Measurements from ENCODE around the gene AIG1.
A peak's percentile ranks its signal among the peaks of the same experiment; 100 is the strongest.

The AIG1 gene

GRCh38 chr6:143097224-143097795 is 36.6 kb downstream of the AIG1 start:
- no peak for DNase-seq

DNA sequence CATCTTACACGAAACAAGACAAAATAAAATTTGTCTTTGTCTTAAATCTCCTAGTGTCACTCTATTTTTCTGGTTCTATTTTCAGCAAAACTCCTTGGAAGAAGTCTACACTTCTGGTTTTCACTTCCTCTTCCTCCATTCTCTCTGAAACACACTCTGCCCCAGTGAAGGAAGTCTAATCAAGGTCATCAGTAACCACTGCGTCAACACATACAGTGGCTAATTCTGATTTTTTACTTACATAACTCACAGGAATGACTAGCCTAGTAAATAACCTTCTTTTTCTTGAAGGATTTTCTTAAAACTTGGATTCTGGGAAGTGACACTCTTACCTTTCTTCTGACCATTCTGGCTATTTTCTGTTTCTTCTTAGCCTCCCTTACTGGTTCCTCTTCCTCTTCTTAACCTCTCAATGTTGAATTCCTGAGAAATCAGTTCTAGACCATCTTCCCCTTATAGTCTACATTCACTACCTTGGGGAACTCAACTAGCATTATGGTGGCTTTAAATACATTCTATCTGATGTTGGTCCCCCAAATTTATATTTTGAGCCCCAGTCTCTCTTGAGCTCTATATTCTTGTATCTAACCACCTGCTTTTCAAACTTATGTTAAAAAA is 37.5 kb downstream of the AIG1 start:
- DNase-seq = no peak

DNA sequence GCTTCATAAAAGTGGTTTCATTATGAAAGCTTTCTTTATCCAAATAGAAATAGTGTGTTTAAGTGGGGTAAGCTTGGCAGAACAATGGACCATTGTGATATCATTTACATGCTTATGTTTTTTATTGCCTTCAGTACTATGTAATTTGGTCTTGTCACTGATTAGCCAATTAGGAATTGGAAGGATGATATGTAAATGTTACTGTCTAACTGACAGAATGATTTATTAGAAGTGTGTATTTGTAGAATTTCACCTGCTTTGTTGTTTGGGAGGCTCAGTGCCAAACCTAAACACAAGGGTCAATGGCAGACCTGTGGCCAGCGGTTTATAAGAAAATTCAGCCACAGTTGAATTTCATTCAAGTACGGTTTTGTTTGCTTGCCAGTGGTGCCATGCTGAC is 39.0 kb downstream of the AIG1 start:
- DNase-seq = no peak

- DNase-seq = no peak
Observed at GRCh38 chr6:143100429-143100828, 39.7 kb downstream of the AIG1 start.

- DNase-seq = no peak
Observed at GRCh38 chr6:143103916-143104315, 43.2 kb downstream of the AIG1 start.

DNA sequence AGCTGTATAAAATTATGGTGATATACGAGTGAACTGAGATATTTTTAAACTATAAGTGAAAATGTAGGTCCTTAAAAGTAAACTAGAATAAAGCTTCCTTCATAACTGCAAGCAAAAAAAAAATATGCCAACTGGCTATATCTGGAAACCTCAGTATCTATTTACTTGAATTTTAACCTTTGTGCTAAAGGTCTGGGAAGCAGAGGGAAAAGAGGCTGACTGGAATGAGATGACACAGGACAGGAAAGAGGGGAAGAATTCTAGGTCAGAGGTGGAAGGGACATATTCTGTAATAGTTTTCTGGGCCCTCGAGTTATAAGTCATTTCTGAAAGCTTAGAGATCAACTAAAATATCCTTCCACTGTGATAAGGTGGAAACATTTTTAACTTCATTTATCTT is 46.8 kb downstream of the AIG1 start:
- no peak for DNase-seq

DNA sequence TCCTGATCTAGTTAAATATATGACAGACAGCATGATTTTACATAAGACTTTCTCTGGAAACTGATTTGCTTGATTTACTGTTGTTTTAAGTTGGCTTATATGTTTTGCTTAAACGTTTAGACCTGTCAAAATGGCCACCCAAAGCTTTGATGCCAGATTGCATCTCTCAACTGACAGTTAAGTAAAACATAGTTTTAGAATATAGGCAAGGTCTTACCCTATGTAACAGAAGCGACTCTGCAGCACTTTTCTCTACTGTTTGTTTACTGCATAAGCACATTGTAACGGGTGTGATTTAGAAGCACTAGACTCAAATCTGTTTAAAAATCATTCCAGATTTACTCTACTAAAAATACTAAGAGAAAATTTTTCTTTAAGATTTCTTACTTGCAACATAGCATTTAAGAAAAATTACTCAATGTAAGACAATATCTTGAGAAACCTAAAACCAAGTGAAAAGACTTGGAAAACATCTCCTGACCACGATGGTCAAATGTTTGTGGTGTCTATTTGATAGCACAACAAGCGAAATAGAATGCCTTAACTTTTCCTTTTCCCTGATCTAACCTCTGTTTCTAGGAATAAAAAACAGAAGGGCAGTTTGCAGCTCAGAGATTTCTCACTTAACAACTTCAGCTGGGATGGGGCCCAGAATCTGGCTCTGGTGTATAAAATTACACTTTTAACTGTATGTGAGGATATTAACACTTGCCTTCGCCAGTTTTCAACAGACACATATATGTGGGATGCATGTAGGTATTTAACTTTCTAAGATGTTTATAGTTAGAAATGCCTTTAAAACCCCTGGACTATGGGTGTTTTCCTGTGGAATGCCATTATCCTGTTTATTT is 47.4 kb downstream of the AIG1 start:
- DNase-seq = no peak

DNA sequence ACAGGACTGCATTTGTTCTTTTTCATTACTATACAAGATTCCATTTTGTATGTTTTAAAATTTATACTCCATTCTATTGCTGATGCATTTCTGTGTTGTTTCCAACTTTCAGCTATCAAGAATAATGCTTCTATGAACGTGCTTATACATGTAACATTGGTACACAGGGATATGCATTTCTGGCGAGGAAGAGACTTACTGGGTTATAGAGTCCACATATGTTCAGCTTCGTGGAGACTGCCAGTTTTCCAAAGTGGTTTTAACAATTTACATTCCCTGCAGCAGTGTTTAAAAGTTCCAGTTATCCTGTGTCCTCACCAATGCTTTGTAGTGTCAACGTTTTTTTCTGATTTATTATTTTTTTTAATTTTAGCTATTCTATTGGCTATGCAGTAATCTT is 48.5 kb downstream of the AIG1 start:
- no peak for DNase-seq

DNA sequence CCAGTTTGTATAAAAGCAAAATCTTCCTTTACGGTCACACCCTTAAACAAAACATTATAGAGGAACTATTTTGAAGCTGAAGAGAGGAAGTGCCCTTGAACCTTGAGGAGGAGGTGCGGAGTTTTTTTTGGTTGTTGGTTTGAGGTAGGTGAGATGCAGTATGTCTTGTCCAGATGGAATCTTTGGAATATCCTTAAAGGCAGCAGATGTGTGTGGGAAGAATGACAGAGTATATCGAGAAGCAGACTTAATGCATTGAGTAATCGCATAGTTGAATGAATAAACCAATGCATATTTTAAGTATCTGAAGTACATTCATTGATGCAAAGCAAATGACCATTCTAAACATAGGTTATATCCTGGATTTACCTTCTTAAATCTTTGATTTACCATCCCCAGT is 49.9 kb downstream of the AIG1 start:
- DNase-seq = no peak

DNA sequence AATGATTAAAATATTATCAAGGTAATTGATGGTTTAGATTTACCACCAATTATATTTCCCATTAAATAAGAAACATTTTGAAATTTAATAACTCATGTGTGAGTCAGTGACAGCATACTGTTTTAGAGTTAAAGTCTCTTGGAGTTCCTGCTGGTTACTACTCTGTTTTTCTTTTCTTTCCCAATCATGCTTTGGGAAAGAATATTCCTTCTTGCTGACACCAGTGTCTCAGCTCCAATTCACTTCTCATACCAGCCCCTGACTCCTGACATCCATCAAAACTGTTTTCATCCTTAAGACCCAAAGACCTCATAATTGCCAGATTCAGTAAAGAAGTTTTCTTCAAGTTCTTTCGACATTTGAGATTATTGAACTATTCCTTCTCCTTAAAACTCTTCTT is 50.3 kb downstream of the AIG1 start:
- no peak for DNase-seq

DNA sequence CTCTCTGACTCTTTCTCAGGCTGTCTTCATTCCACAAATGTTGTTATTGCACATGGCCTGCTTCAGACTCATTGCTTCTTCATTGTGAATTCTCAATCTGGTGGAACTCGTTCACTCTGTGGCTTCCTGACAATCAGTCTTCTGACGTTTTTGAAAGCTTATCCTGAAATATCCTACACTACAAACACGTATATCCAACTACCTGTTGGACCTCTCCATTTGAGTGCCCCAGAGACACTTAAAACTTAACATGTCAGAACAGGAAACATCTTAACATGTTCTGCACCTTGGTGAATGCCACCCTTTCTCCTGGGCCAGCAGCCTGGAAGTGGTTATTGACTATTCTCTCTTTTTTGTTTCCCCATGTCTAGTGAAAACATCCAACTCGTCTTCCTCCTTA is 50.8 kb downstream of the AIG1 start:
- no peak for DNase-seq

DNA sequence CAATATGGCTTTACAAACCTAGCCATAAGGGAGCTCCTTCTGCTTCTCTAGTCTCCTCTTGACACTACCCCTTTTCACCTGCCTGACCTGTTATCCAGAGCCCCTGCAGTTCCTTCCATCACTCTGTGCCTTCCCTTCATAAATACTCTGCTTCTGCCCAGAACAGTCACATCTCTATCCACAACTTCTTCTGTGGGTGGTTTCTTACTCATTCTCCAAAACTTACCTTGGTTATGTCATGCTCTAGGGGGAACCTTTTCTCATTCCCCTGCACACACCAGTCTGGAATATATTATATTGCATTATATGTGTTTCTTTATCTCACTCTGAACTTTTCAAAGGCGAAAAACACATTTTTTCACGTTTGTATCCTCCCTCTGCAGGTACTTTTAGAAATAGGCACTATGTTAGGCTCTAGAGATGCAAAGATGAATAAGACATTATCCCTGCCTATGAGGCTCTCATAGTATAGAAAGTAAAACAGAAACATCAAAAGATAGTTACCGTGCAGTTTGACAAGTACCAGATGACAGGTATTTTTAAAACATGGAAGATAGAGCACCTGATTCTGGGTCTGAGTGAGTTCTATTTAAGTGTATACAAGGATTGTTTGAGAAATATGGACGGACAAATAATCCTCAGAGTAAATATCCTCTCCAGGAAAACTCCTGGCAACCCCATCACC is 51.5 kb downstream of the AIG1 start:
- no peak for DNase-seq

GRCh38 chr6:143112837-143113236 is 52.1 kb downstream of the AIG1 start:
- no peak for DNase-seq

GRCh38 chr6:143115728-143116127 is 55.0 kb downstream of the AIG1 start:
- DNase-seq = no peak

DNA sequence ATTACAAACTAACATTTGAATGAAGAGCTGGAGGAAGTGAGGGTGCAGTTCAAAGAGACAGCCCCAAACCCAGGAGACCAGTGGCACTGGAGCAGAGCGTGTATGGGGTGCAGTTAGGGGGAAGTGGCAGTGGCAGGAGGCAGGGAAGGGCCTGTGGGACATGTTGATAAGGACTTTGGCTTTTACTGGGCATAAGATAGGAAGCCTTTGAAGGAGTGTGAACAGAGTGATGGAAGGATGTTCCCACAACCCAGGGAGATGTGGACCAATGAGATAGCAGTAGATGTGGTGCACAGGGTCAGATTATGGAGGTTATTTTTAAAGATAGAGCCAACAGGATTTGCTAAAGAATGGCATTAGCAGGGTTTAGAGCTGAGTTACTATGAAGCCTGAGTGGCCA is 56.4 kb downstream of the AIG1 start:
- DNase-seq = no peak

DNA sequence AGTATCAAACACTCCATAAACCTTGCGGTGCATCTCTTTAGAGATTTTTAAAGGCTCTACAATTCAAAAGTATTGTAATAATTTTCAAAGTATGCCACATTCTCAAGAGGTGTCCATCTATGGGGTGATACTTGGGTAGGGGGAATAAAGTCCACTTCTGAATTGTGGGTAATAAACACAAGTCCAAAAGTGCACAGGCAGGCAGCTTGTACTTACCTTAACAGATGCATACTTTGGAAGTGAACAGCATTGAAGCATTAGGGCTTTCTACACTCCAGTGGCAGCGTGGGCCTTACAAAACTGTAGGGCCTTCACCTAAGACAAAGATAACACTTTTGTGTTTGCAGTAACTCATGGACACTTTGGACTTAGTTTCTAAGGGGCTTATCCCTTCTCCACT is 58.6 kb downstream of the AIG1 start:
- no peak for DNase-seq

- no peak for DNase-seq
Observed at GRCh38 chr6:143123081-143123480, 62.4 kb downstream of the AIG1 start.

DNA sequence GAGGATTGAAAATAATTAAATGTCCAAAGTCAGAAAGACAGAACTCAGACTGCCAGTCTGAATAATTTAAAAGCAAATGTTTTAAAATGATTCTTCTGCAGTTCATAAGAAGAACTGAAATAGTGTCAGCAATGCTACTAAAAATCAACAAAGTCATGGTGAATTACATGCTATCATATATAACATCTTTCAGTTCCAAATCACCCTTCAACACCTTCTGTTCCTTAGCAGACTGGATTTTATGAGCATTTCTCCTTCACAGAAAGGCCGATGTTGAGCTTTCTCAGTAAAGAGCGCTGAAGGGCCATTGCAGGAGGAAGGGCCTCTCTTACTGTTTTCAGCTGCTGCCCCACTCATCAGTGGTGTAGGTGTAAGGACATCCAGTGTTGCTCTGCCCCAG is 63.3 kb downstream of the AIG1 start:
- no peak for DNase-seq

DNA sequence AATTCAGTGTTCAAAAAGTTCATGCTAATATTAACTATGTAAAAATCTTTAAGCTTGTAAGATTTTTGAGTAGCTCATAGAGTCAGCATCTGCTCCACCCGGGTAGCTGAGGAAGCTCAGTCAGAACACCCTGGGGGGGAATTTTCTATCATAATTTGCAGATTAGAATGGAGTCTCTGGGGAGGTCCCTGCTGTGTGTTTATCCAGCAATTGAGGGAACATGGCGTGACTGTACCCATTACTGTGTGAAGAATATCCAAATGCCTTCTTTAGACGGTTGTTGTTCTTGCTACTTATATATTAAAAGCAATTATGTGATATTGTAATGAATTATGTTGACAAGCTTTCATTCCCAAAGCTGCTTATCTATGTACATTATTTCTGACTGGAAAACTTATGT is 64.8 kb downstream of the AIG1 start:
- no peak for DNase-seq

GRCh38 chr6:143125864-143126573 is 65.3 kb downstream of the AIG1 start:
- DNase-seq = peak; percentile 23

DNA sequence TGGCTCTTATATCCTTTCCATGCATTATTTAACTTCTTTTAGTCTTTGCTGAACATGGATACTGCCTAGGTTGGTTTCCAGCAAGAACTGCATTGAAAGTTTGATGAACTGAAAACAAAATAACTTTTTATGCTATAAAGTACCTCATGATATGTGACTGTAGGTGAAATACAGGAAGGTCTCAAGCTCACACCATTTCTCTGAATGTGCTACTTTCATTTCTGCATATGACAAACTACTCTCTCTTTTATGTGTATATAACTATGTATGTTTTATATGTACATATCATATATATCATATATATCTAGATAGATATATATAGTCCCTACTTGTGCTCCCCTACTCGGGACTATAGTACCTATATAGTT is 65.9 kb downstream of the AIG1 start:
- no peak for DNase-seq

- DNase-seq = no peak
Observed at GRCh38 chr6:143127941-143128680, 67.4 kb downstream of the AIG1 start.

- no peak for DNase-seq
Observed at GRCh38 chr6:143128681-143129015, 68.0 kb downstream of the AIG1 start.
